Adrenal gland (tissue), 5 donors: Measurements from ENCODE around the gene ABCC2.

Source experiments
- POLR2A ChIP-seq, 2 donors: fragments of 450-650 bp; IDR thresholded peaks; one replicate each; pipeline ENCODE4 v1.6.1; 2017; ENCODE audit warnings: antibody characterized with exemption in 2 of 2, mild to moderate bottlenecking in 2 of 2, moderate library complexity in 1 of 2
- TF ChIP-seq, protein P1 (sequence below), 6 experiments: fragments of 450-650 bp in 4 of 6; fragments of 200-600 bp in 2 of 6; sonication (generic) in 1 of 6; IDR thresholded peaks; 1 replicate in 5 of 6; 2 replicates in 1 of 6; pipeline versions ENCODE4 v1.5.1 to v1.8.0; 2016 to 2021; ENCODE audit warnings: antibody characterized with exemption in 6 of 6, mild to moderate bottlenecking in 2 of 6, moderate library complexity in 1 of 6
- donor health status: DM: no; HTN: no; CAD: no.

DNA sequence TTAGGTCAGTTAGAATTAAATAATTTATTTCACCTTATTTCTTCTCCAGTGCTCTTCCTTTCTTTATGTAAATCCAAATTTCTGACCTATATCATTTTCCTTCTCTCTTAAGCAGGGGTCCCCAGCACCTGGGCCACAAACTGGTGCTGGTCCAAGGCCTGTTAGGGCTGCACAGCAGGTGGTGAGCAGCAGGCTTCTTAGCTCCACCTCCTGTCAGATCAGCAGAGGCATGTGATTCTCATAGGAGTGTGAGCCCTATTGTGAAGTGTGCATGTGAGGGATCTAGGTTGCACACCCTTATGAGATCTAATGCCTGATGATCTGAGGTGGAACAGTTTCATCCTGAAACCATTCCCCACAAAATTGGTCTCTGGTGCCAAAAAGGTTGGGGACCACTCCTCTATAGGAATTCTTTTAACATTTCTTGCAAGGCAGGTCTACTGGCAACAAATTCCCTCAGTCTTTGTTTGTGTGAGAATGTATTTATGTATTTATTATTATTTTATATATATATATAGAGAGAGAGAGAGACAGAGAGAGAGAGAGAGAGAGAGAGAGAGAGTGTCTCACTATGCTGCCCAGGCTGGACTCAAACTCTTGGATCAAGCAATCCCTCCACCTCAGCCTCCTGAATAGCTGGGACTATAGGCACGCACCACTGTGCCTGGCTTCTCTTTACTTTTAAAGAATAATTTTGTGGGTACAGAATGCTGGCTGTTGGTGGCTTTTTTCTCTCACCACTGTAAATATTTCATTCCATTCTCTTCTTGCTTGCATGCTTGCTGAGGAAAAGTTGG, 4.3 kb upstream of the ABCC2 start:
- TF ChIP-seq, protein P1, sequence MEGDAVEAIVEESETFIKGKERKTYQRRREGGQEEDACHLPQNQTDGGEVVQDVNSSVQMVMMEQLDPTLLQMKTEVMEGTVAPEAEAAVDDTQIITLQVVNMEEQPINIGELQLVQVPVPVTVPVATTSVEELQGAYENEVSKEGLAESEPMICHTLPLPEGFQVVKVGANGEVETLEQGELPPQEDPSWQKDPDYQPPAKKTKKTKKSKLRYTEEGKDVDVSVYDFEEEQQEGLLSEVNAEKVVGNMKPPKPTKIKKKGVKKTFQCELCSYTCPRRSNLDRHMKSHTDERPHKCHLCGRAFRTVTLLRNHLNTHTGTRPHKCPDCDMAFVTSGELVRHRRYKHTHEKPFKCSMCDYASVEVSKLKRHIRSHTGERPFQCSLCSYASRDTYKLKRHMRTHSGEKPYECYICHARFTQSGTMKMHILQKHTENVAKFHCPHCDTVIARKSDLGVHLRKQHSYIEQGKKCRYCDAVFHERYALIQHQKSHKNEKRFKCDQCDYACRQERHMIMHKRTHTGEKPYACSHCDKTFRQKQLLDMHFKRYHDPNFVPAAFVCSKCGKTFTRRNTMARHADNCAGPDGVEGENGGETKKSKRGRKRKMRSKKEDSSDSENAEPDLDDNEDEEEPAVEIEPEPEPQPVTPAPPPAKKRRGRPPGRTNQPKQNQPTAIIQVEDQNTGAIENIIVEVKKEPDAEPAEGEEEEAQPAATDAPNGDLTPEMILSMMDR (IDR thresholded peaks at IDR 0.05), result no peak
- TF ChIP-seq POLR2A (IDR thresholded peaks at IDR 0.05), result no peak
